ENCODE measurements around the gene TBX19.

DNA sequence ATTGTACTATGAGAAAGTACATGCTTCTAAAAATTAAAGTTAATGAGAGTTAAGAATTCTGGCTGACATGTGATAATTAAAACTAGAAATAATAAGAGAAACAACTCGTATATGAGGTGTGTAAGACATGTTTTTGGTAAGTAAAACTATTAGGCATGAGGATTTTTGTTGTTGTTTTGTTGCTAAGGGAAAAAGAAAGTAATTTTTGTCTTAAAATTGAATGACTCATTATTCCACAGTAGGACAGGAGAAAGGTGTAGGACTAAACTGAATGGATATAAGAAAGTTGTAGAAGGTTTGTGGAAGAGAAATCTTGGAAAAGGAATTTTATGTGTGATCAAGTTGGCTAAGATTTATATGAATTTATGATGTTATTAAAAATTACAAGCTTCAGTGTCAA is 54.8 kb downstream of the TBX19 start:
- TF ChIP-seq ZSCAN30 (tag by site-specific recombination; IDR thresholded peaks at IDR 0.05) = no peak
- TF ChIP-seq, protein P1, sequence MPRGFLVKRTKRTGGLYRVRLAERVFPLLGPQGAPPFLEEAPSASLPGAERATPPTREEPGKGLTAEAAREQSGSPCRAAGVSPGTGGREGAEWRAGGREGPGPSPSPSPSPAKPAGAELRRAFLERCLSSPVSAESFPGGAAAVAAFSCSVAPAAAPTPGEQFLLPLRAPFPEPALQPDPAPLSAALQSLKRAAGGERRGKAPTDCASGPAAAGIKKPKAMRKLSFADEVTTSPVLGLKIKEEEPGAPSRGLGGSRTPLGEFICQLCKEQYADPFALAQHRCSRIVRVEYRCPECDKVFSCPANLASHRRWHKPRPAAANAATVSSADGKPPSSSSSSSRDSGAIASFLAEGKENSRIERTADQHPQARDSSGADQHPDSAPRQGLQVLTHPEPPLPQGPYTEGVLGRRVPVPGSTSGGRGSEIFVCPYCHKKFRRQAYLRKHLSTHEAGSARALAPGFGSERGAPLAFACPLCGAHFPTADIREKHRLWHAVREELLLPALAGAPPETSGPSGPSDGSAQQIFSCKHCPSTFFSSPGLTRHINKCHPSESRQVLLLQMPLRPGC (tag by site-specific recombination; IDR thresholded peaks at IDR 0.05) = no peak
- TF ChIP-seq ZFP3 (tag by site-specific recombination; IDR thresholded peaks at IDR 0.05; ENCODE audit: low read depth) = no peak
- no peak for TF ChIP-seq ZBTB20 (tag by site-specific recombination; IDR thresholded peaks at IDR 0.05)
- TF ChIP-seq MZF1 (tag by site-specific recombination; IDR thresholded peaks at IDR 0.05; ENCODE audit: borderline replicate concordance) = no peak
